ENCODE results near the gene GPSM3. TPM values are rescaled to one million over a fixed set of nuclear protein-coding genes. Genes with fewer than 3 reads are reported as not detected.
A peak's percentile ranks its signal among the peaks of the same experiment; 100 is the strongest.

The GPSM3 gene
- total and polyA plus RNA-seq, 2 experiments from 2014 or later = 4.7 to 5.9 TPM

GRCh38 chr6:32175322-32175710 is 17.1 kb downstream of the GPSM3 start (continued):
- TF ChIP-seq ZNF462 (CRISPR knock-in tag; IDR thresholded peaks at IDR 0.05) = no peak
- TF ChIP-seq POLR2AphosphoS5 (IDR thresholded peaks at IDR 0.05; ENCODE audit: low read depth) = no peak
- TF ChIP-seq JUNB (IDR thresholded peaks at IDR 0.05; ENCODE audit: unreplicated experiment) = no peak
- TF ChIP-seq EZH2phosphoT487 (IDR thresholded peaks at IDR 0.05; ENCODE audit: unreplicated experiment) = no peak
- TF ChIP-seq CTCF (conservative IDR thresholded peaks at IDR 0.05; ENCODE audit: low read depth in 2 of 2) = no peak
- TF ChIP-seq ZNF114 (CRISPR knock-in tag; IDR thresholded peaks at IDR 0.05) = no peak
- TF ChIP-seq CREB1 (CRISPR knock-in tag; IDR thresholded peaks at IDR 0.05; ENCODE audit: low read depth) = no peak

GRCh38 chr6:32174416-32174815 is 18.0 kb downstream of the GPSM3 start:
- H3K79me2 ChIP-seq (replicated peaks; ENCODE audit: insufficient read depth) = peaks cover 51% of the 10 kb centered on the region
- no peaks in the 10 kb centered on the region for H3K27me3 ChIP-seq (ENCODE audit: insufficient read depth)

More at GRCh38 chr6:32174416-32174815, 18.0 kb downstream of the GPSM3 start:
- Mint-ChIP-seq H3K4me3 (peak overlapping the region; percentile 79), H3K4me1 (peaks cover 38% of the 10 kb centered on the region), H3K27ac (no peak overlapping the region), H3K27me3 (ENCODE audit: insufficient read depth, low read depth, poor library complexity) (peaks cover 22% of the 10 kb centered on the region), H3K9me3 (no peaks in the 10 kb centered on the region), H3K36me3 (ENCODE audit: low read depth) (peaks cover 33% of the 10 kb centered on the region)
- Histone ChIP-seq H3K27ac (ENCODE audit: low read depth) (no peak overlapping the region), H3K4me3 (no peak overlapping the region), H2AFZ (no peak overlapping the region), H4K20me1 (replicated peaks; ENCODE audit: insufficient read depth) (peaks cover 19% of the 10 kb centered on the region; the same call in 1 of the 2 replicates), H3K36me3 (ENCODE audit: insufficient read depth) (no peaks in the 10 kb centered on the region), H3K9me2 (ENCODE audit: insufficient read depth) (no peaks in the 10 kb centered on the region), H3K4me1 (ENCODE audit: insufficient read depth) (peaks cover 22% of the 10 kb centered on the region), H3K4me2 (peak overlapping the region; percentile 85; the same call in 1 of the 2 replicates), H3F3A (replicated peaks; ENCODE audit: low read depth) (0 out of 2 replicates have a peak, but pooled peaks cover 7% of the 10 kb centered on the region)
- DNase-seq (ENCODE audit: low spot score) (no peak), ATAC-seq (no peak)
- no peak for TF ChIP-seq EZH2phosphoT487 (IDR thresholded peaks at IDR 0.05; ENCODE audit: unreplicated experiment)
- TF ChIP-seq ZNF114 (CRISPR knock-in tag; IDR thresholded peaks at IDR 0.05) = no peak
- no peak for TF ChIP-seq STAT1 (IDR thresholded peaks at IDR 0.05; ENCODE audit: unreplicated experiment)
